Endothelial cell of umbilical vein (primary cell): ENCODE data around the gene SSMEM1. TPM values are rescaled to one million over a fixed set of nuclear protein-coding genes. Genes with fewer than 3 reads are reported as not detected.

Experiments used
- BruUV-seq: library from RNA; stranded (reverse); fragments of 400-500 nt; replicated peaks from 2 replicates; lab custom pipeline; 2021; lab: Mats Ljungman, UMichigan
- CTCF ChIA-PET: fragments of 300-600, 350-600 bp; sonication (Branson Sonifier 250); formaldehyde crosslinking; loops from one replicate; lab custom pipeline; 2021; ENCODE audit warnings: antibody characterized with exemption, inconsistent platforms; lab: Charles Lee
- POLR2A ChIA-PET: fragments of 300-600, 350-600 bp; sonication (Branson Sonifier 250); formaldehyde crosslinking; loops from one replicate; lab custom pipeline; 2021; ENCODE audit warnings: antibody characterized with exemption, inconsistent platforms; lab: Charles Lee
- DNase-seq: peaks from one replicate; pipeline ENCODE4 v3.0.0-alpha.2; 2011; ENCODE audit warnings: low read depth, low spot score
- FAIRE-seq: peaks from 2 replicates; lab custom pipeline; 2011; peaks lifted over from hg19 to GRCh38; lab: Jason Lieb, UNC
- H2AFZ ChIP-seq: 2 replicates; pipeline ENCODE4 v1.6.0; 2012; ENCODE audit warnings: low read depth, low read length, control low read depth, inconsistent platforms
- H3K27ac ChIP-seq: 2 replicates; pipeline ENCODE4 v1.5.1; 2011; ENCODE audit warnings: low read depth, mild to moderate bottlenecking, control low read depth, low read length, moderate library complexity; ENCODE audit not compliant: insufficient read depth
- H3K27me3 ChIP-seq, 2 experiments: 2 replicates each; pipeline versions ENCODE4 v1.6.0 to v1.6.1; 2011; ENCODE audit warnings: low read length in 2 of 2, mixed read lengths in 1 of 2; ENCODE audit not compliant: control insufficient read depth in 2 of 2, insufficient read depth in 2 of 2
- H3K36me3 ChIP-seq, 2 experiments: 2 replicates in 1 of 2; 3 replicates in 1 of 2; pipeline ENCODE4 v1.5.1; 2011; ENCODE audit warnings: low read length in 2 of 2, mild to moderate bottlenecking in 1 of 2, moderate library complexity in 1 of 2; ENCODE audit not compliant: control insufficient read depth in 2 of 2, insufficient read depth in 2 of 2; ENCODE audit errors: extremely low read depth in 1 of 2
- H3K4me1 ChIP-seq: 3 replicates; pipeline ENCODE4 v1.5.1; 2011; ENCODE audit warnings: mild to moderate bottlenecking, low read length; ENCODE audit not compliant: control insufficient read depth, insufficient read depth; ENCODE audit errors: extremely low read depth
- H3K4me2 ChIP-seq: 2 replicates; pipeline ENCODE4 v1.6.1; 2011; ENCODE audit warnings: low read length, control low read depth, mixed read lengths; ENCODE audit not compliant: insufficient read depth
- H3K4me3 ChIP-seq, 3 experiments: fragments of 200-600 bp in 1 of 3; sonication (generic), shearing (Covaris generic) in 1 of 3; replicated peaks in 1 of 3; 2 replicates each; pipeline ENCODE4 v1.5.1; 2011 to 2016; ENCODE audit warnings: control low read depth in 3 of 3, low read length in 3 of 3, mild to moderate bottlenecking in 2 of 3, inconsistent platforms in 1 of 3, low read depth in 1 of 3, moderate library complexity in 1 of 3; ENCODE audit not compliant: insufficient read depth in 1 of 3
- H3K79me2 ChIP-seq: 2 replicates; pipeline ENCODE4 v1.6.0; 2012; ENCODE audit warnings: low read length, inconsistent platforms; ENCODE audit not compliant: control insufficient read depth, insufficient read depth
- H3K9ac ChIP-seq: replicated peaks from 2 replicates; pipeline ENCODE3; 2011; ENCODE audit warnings: low read length, control low read depth; ENCODE audit not compliant: insufficient read depth; ENCODE audit errors: extremely low read depth
- H3K9me1 ChIP-seq: replicated peaks from 3 replicates; pipeline ENCODE4 v1.6.0; 2011; ENCODE audit warnings: mild to moderate bottlenecking, low read length; ENCODE audit not compliant: control insufficient read depth, insufficient read depth; ENCODE audit errors: extremely low read depth
- H3K9me3 ChIP-seq: replicated peaks from 2 replicates; pipeline ENCODE4 v1.5.1; 2012; ENCODE audit warnings: low read length, inconsistent platforms; ENCODE audit not compliant: control insufficient read depth, insufficient read depth
- H4K20me1 ChIP-seq: replicated peaks from 2 replicates; pipeline ENCODE3; 2011; ENCODE audit warnings: mild to moderate bottlenecking, low read length; ENCODE audit not compliant: control insufficient read depth, insufficient read depth; ENCODE audit errors: extremely low read depth
- EZH2 ChIP-seq: IDR thresholded peaks from 2 replicates; pipeline ENCODE4 v1.6.1; 2012; ENCODE audit warnings: borderline replicate concordance, low read depth, mild to moderate bottlenecking, moderate library complexity, low read length, inconsistent platforms; ENCODE audit not compliant: severe bottlenecking
- FOS ChIP-seq: IDR thresholded peaks from 2 replicates; pipeline ENCODE4 v1.6.1; 2011; ENCODE audit warnings: mild to moderate bottlenecking, low read length, moderate library complexity, borderline replicate concordance; ENCODE audit not compliant: insufficient read depth
- JUN ChIP-seq: IDR thresholded peaks from 2 replicates; pipeline ENCODE4 v1.6.1; 2011; ENCODE audit warnings: borderline replicate concordance, low read depth; ENCODE audit not compliant: insufficient read length, insufficient read depth
- MAX ChIP-seq: IDR thresholded peaks from 2 replicates; pipeline ENCODE4 v1.6.1; 2011; ENCODE audit not compliant: insufficient read depth, insufficient read length
- MYC ChIP-seq: IDR thresholded peaks from one replicate; pipeline ENCODE4 v1.6.1; 2011; ENCODE audit warnings: mild to moderate bottlenecking, low read depth, low read length
- POLR2AphosphoS5 ChIP-seq: IDR thresholded peaks from 2 replicates; pipeline ENCODE4 v1.6.1; 2012; ENCODE audit warnings: low read depth, mild to moderate bottlenecking, control low read depth, low read length, moderate library complexity; ENCODE audit not compliant: insufficient read depth
- dilution Hi-C: fragments of 300-500 bp; cut with MboI; formaldehyde crosslinking; loops from one replicate; pipeline ENCODE4 v1.15.0; 2019; ENCODE audit warnings: low sequenced_read_pairs; ENCODE audit not compliant: extremely low pct_ligation_motif_present
- intact Hi-C: fragments of 100-400 bp; cut with micrococcal nuclease; formaldehyde crosslinking; loops from one replicate; pipeline ENCODE4 v1.10.0; 2022
- polyA plus RNA-seq, 4 experiments: library from polyadenylated mRNA; depleted of rRNA in 3 of 4; stranded (reverse) in 3 of 4; unstranded in 1 of 4; fragments of >200 nt; gene quantifications; 2 replicates each; pipeline versions ENCODE4 v1.2.1 to v1.2.3, GENCODE V29; 2011 to 2012; ENCODE audit warnings: missing spikeins in 1 of 4
- total RNA-seq: library from RNA; stranded (reverse); gene quantifications from 2 replicates; pipeline ENCODE4 v1.2.3, GENCODE V29; 2021
- TF ChIP-seq, protein P1 (sequence below), 2 donors: IDR thresholded peaks; 1 replicate in 1 of 2; 2 replicates in 1 of 2; pipeline ENCODE4 v1.5.1; 2011; ENCODE audit warnings: low read length in 2 of 2, mild to moderate bottlenecking in 2 of 2, moderate library complexity in 2 of 2, control low read depth in 1 of 2, inconsistent platforms in 1 of 2, low read depth in 1 of 2; ENCODE audit not compliant: insufficient read depth in 1 of 2; ENCODE audit errors: extremely low read depth in 1 of 2

Gene SSMEM1
- total and polyA plus RNA-seq, 2 donors (not counting 3 experiments of a cell fraction or from before 2014, with no cell fraction given): not detected

- H3K4me1 ChIP-seq: no peaks in the 10 kb centered on the region
- no peaks in the 10 kb centered on the region for H3K9me3 ChIP-seq
- BruUV-seq: no TSS peak
- FAIRE-seq (no peak), DNase-seq (no peak)
- H3K4me3 ChIP-seq: no peak overlapping the region
- no peak overlapping the region for H2AFZ ChIP-seq
- no peaks in the 10 kb centered on the region for H3K36me3 ChIP-seq
- H3K79me2 ChIP-seq: no peaks in the 10 kb centered on the region
- peaks cover 2 to 4% of the 10 kb centered on the region in 2 experiments for H3K27me3 ChIP-seq
- H3K9me1 ChIP-seq: no peaks in the 10 kb centered on the region
- peaks cover 3% of the 10 kb centered on the region for H4K20me1 ChIP-seq
- TF ChIP-seq FOS (no peak), EZH2 (no peak), MAX (no peak), JUN (no peak), POLR2AphosphoS5 (no peak), MYC (no peak)
- TF ChIP-seq, protein P1, sequence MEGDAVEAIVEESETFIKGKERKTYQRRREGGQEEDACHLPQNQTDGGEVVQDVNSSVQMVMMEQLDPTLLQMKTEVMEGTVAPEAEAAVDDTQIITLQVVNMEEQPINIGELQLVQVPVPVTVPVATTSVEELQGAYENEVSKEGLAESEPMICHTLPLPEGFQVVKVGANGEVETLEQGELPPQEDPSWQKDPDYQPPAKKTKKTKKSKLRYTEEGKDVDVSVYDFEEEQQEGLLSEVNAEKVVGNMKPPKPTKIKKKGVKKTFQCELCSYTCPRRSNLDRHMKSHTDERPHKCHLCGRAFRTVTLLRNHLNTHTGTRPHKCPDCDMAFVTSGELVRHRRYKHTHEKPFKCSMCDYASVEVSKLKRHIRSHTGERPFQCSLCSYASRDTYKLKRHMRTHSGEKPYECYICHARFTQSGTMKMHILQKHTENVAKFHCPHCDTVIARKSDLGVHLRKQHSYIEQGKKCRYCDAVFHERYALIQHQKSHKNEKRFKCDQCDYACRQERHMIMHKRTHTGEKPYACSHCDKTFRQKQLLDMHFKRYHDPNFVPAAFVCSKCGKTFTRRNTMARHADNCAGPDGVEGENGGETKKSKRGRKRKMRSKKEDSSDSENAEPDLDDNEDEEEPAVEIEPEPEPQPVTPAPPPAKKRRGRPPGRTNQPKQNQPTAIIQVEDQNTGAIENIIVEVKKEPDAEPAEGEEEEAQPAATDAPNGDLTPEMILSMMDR (IDR thresholded peaks at IDR 0.05; ENCODE audit: extremely low read depth in 1 of 2, insufficient read depth in 1 of 2, low read depth in 1 of 2, low read length in 2 of 2): no peak
- intact Hi-C loops (loop anchor here (10.0 kb wide), 1 partner anchor 595 kb away; no protein-coding TSS in a partner anchor), dilution Hi-C loops (no loop called here)
- no peak overlapping the region for H3K9ac ChIP-seq
- H3K27ac ChIP-seq: no peak overlapping the region
- H3K4me2 ChIP-seq: no peak overlapping the region
- ChIA-PET CTCF (interaction anchor here (1.2 to 7.6 kb wide), 4 partner anchors 8 to 518 kb away, joined by 4 to 73 read pairs (median 20); no protein-coding TSS in a partner anchor), POLR2A (no interaction called here)
Observed at GRCh38 chr7:130240240-130240639, 32.6 kb downstream of the SSMEM1 start.
